ENCODE measurements around the gene ARHGAP10. TPM values are rescaled to one million over a fixed set of nuclear protein-coding genes. Genes with fewer than 3 reads are reported as not detected.

Gene ARHGAP10, protein sequence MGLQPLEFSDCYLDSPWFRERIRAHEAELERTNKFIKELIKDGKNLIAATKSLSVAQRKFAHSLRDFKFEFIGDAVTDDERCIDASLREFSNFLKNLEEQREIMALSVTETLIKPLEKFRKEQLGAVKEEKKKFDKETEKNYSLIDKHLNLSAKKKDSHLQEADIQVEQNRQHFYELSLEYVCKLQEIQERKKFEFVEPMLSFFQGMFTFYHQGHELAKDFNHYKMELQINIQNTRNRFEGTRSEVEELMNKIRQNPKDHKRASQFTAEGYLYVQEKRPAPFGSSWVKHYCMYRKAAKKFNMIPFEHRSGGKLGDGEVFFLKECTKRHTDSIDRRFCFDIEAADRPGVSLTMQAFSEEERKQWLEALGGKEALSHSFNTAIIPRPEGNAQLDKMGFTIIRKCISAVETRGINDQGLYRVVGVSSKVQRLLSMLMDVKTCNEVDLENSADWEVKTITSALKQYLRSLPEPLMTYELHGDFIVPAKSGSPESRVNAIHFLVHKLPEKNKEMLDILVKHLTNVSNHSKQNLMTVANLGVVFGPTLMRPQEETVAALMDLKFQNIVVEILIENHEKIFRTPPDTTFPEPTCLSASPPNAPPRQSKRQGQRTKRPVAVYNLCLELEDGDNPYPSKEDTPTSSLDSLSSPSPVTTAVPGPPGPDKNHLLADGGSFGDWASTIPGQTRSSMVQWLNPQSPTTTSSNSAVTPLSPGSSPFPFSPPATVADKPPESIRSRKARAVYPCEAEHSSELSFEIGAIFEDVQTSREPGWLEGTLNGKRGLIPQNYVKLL
- total RNA-seq: 30.5 to 31.3 TPM (median 31.2 TPM) in 3 replicates

DNA sequence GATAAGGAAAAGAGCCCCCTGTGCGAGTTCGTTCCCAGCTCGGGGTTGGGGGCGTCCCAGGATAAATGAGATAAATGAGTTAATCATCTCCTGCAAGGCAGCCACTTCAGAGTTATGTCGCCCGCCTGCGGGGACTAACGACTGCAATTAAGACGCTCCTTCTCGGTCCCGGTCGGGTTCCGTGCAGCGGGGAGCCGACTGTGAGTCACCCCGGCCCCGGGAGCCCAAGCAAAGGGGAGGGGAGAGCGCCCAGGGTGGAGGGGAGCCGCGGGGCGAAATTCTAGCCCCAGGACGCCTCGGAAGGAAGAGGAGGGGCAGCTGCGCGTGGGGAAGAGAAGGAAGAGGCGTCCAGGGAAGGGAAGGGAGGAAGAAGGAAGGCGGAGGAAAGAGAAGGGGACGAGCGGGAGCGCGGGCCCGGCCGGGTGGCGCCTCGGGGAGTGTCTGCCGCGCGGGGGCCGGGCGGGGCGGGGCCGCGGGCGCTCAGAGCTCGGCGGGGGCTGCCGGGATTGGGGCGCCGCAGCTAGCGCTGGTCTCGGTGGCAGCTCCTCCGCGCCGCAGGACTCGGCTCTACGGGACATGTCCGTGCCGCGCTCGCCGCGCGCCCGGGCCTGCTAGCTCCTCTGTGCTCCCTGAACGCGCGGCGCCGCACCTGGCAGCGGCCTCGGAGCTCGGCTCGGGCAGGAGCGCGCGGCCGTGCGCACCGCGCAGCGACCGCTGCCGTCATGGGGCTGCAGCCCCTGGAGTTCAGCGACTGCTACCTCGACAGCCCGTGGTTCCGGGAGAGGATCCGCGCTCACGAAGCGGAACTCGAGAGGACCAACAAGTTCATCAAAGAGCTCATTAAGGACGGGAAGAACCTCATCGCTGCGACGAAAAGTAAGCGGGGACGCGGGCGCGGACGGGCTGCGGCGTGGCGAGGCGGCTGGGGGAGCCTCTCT lies at the start of gene ARHGAP10:
Gene ARHGAP10 (plus strand): TSS at position 509 of the 938 bp plus-strand sequence. CDS start 214 bp downstream, at position 723.
- Mint-ChIP-seq H3K9me3 (no peaks in the 10 kb centered on the region), H3K4me1 (peaks cover 43% of the 10 kb centered on the region), H3K4me3 (peak within 1 kb of the TSS; percentile 91), H3K27me3 (ENCODE audit: low read depth) (no peaks in the 10 kb centered on the region), H3K27ac (peak within 1 kb of the TSS; percentile 94), H3K36me3 (no peaks in the 10 kb centered on the region)
- peak; percentile 59 to 77 for DNase-seq (ENCODE audit: low spot score in 2 of 2, unreplicated experiment in 2 of 2)
- TF ChIP-seq, protein P1, sequence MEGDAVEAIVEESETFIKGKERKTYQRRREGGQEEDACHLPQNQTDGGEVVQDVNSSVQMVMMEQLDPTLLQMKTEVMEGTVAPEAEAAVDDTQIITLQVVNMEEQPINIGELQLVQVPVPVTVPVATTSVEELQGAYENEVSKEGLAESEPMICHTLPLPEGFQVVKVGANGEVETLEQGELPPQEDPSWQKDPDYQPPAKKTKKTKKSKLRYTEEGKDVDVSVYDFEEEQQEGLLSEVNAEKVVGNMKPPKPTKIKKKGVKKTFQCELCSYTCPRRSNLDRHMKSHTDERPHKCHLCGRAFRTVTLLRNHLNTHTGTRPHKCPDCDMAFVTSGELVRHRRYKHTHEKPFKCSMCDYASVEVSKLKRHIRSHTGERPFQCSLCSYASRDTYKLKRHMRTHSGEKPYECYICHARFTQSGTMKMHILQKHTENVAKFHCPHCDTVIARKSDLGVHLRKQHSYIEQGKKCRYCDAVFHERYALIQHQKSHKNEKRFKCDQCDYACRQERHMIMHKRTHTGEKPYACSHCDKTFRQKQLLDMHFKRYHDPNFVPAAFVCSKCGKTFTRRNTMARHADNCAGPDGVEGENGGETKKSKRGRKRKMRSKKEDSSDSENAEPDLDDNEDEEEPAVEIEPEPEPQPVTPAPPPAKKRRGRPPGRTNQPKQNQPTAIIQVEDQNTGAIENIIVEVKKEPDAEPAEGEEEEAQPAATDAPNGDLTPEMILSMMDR (IDR thresholded peaks at IDR 0.05; ENCODE audit: unreplicated experiment): no peak

DNA sequence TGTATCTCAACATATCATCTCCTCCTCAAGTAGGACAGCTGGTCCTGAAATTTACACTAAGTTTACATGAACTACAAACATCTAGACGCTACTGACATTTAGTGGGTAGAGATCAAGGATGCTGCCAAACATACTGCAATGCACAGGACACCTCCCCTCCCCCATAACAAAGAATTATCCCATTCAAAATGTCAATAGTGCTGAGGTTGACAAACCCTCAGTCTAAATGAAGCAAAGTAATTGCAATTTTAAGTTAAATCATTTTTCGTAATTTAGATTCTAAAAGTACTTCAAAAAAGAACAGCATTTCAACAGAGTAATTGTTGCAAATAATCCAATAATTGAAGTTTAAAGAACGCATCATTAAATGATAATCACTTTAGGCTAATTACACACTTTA lies 49.1 kb upstream of the ARHGAP10 start:
- no peak for DNase-seq (ENCODE audit: low spot score in 2 of 2, unreplicated experiment in 2 of 2)
- Mint-ChIP-seq H3K36me3 (peaks cover 9% of the 10 kb centered on the region), H3K9me3 (peaks cover 6% of the 10 kb centered on the region), H3K4me1 (peaks cover 18% of the 10 kb centered on the region), H3K27me3 (ENCODE audit: low read depth) (no peaks in the 10 kb centered on the region), H3K27ac (peak overlapping the region; percentile 91), H3K4me3 (peak overlapping the region; percentile 86)
- TF ChIP-seq, protein P1 (IDR thresholded peaks at IDR 0.05; ENCODE audit: unreplicated experiment): no peak

DNA sequence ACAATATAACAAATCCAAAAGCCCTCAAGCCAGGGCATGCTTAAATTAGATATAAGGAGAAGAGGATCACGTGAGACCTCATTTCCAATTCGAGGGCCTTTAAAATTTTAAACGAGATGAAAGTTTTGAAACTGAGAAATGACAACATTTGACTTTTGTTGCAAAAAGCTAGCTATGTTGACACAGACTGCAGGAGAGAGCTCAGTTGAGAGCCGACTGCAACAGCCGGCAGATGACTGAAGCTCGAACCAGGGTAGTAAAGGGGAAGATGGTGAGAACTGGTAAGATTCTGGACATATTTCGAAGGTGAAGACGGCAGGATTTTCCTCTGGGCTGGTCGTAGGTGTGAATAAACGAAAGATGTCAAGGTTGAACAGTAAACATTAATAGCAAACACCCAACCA lies 48.7 kb upstream of the ARHGAP10 start:
- peak overlapping the region; percentile 86 for H3K4me3 Mint-ChIP-seq
- H3K4me1 Mint-ChIP-seq: peaks cover 18% of the 10 kb centered on the region
- TF ChIP-seq, protein P1 (IDR thresholded peaks at IDR 0.05; ENCODE audit: unreplicated experiment): no peak
- peaks cover 9% of the 10 kb centered on the region for H3K36me3 Mint-ChIP-seq
- peaks cover 6% of the 10 kb centered on the region for H3K9me3 Mint-ChIP-seq
- H3K27ac Mint-ChIP-seq: peak overlapping the region; percentile 91
- H3K27me3 Mint-ChIP-seq (ENCODE audit: low read depth): no peaks in the 10 kb centered on the region
- DNase-seq (ENCODE audit: low spot score in 2 of 2, unreplicated experiment in 2 of 2): no peak

DNA sequence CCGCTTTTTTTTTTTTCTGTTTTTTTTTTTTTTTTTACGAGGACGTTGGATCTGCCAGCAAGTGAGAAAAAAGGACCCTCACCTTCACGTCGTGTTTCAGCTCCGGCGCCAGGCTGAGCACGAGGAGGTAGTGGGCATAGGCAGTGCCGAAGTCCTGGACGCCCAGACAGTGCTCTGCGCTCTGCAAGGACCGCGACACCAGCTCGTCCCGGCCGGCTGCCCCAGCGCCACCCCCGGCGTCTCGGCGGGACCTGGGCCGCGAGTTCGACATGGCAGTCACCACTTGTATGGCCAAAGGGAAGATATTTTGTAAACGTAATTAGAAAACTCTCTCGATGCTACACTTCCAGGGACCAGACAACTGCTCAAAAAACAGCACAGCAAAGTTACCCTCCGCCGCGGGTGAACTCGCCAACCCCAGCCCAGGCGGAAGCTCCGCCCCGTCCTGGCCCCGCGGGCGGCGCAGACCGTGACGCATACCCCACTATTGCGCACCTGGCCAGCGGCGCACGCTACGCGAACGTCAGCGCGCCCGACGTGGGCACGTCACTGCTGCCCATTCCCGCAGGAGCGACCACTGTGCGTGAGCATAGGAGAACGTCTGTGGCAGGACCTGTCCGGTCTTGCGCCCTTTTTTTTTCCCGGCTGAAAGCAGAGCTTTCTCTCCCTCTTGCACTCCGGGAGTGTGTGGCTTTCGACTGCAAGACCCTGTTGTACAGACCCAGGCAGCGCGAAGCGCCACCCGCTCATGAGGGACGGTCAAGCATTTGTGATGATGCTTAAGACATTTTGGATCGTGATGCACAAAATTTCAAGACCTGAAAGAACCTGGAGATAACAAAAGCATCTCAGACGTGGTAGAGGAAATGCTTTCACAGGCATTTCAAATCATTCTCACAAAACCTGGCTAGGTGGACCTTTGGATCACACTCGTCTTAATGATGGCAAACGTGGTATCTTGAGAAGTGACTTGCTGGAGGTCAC lies 47.9 kb upstream of the ARHGAP10 start, which contains the start of gene PRMT9:
Gene PRMT9 (minus strand): TSS at position 447 of the 984 bp plus-strand sequence. CDS start 176 bp downstream, at position 271.
- peak; percentile 64 to 86 for DNase-seq (ENCODE audit: low spot score in 2 of 2, unreplicated experiment in 2 of 2)
- Mint-ChIP-seq H3K27ac (peak within 1 kb of the TSS; percentile 91), H3K27me3 (ENCODE audit: low read depth) (no peaks in the 10 kb centered on the region), H3K9me3 (peaks cover 6% of the 10 kb centered on the region), H3K4me3 (peak within 1 kb of the TSS; percentile 86), H3K4me1 (peaks cover 18% of the 10 kb centered on the region), H3K36me3 (peaks cover 4% of the 10 kb centered on the region)
- TF ChIP-seq, protein P1 (IDR thresholded peaks at IDR 0.05; ENCODE audit: unreplicated experiment): no peak
